Kidney epithelial cell (primary cell): ENCODE measurements around the gene DOCK4. TPM values are rescaled to one million over a fixed set of nuclear protein-coding genes. Genes with fewer than 3 reads are reported as not detected.

Experiments
- DNase-seq: peaks from one replicate; pipeline ENCODE4 v3.0.0-alpha.2; 2010; ENCODE audit warnings: low read depth
- H3K27me3 ChIP-seq: 2 replicates; pipeline ENCODE4 v1.6.0; 2011; ENCODE audit warnings: low read length; ENCODE audit not compliant: control insufficient read depth, insufficient read depth
- H3K36me3 ChIP-seq: 2 replicates; pipeline ENCODE4 v1.5.1; 2011; ENCODE audit warnings: low read length; ENCODE audit not compliant: control insufficient read depth, insufficient read depth
- H3K4me3 ChIP-seq: 2 replicates; pipeline ENCODE4 v1.5.1; 2011; ENCODE audit warnings: low read depth, mild to moderate bottlenecking, control low read depth, low read length
- total RNA-seq: library from RNA; depleted of rRNA; stranded (reverse); fragments of >200 nt; gene quantifications from 2 replicates; pipeline ENCODE4 v1.2.3, GENCODE V29; 2015
- TF ChIP-seq, protein P1 (sequence below): IDR thresholded peaks from 2 replicates; pipeline ENCODE4 v1.5.1; 2011; ENCODE audit warnings: mild to moderate bottlenecking, moderate library complexity, low read length, control low read depth, inconsistent platforms; ENCODE audit not compliant: insufficient read depth, poor library complexity, severe bottlenecking

DOCK4 gene
- total RNA-seq, 1 donor from 2014 or later, result 16.8 TPM

DNA sequence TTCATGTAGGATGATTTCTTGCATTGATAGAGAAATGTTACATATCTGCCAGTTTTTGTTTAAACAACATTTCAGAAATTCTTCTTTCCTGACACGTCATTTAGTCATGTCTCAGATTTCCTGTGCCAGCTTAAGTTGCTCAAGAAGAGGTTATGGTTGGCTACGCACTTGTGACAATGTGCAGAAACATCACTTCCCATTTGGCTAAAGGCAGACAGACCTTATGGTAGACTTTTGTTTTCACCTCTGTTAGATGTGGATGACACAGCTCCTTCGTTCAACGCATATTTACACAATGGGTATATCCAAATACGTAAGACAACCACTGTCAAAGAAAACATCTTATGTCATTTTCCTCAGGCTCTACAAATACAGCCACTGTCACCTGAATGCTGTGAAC lies 125.8 kb downstream of the DOCK4 start:
- no peak overlapping the region for H3K4me3 ChIP-seq

DNA sequence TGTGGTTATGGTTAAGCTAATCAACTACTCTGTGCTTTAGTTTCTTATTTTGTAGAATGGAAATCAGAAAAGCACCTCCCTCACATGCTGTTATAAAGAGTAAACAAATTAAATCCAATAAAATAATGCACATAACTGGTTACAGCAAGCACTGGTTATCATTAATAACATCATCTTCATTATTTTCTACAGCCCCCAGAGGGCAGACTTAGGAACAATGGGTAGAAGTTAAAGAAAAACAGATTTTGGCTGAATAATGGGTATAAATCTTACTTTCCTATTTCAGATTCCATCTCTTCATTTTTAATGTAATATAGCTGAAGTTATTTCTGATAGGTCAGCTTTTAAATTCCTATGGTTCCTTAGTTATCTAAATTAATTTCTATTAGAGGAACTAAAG lies 126.5 kb downstream of the DOCK4 start:
- no peak for DNase-seq
- no peaks in the 10 kb centered on the region for H3K27me3 ChIP-seq
- H3K4me3 ChIP-seq, result no peak overlapping the region
- TF ChIP-seq, protein P1, sequence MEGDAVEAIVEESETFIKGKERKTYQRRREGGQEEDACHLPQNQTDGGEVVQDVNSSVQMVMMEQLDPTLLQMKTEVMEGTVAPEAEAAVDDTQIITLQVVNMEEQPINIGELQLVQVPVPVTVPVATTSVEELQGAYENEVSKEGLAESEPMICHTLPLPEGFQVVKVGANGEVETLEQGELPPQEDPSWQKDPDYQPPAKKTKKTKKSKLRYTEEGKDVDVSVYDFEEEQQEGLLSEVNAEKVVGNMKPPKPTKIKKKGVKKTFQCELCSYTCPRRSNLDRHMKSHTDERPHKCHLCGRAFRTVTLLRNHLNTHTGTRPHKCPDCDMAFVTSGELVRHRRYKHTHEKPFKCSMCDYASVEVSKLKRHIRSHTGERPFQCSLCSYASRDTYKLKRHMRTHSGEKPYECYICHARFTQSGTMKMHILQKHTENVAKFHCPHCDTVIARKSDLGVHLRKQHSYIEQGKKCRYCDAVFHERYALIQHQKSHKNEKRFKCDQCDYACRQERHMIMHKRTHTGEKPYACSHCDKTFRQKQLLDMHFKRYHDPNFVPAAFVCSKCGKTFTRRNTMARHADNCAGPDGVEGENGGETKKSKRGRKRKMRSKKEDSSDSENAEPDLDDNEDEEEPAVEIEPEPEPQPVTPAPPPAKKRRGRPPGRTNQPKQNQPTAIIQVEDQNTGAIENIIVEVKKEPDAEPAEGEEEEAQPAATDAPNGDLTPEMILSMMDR, result no peak
- no peaks in the 10 kb centered on the region for H3K36me3 ChIP-seq

More for the DNA sequence above, 125.8 kb downstream of the DOCK4 start:
- TF ChIP-seq, protein P1, result no peak
- no peaks in the 10 kb centered on the region for H3K27me3 ChIP-seq
- peak; percentile 89 for DNase-seq
- H3K36me3 ChIP-seq, result no peaks in the 10 kb centered on the region

DNA sequence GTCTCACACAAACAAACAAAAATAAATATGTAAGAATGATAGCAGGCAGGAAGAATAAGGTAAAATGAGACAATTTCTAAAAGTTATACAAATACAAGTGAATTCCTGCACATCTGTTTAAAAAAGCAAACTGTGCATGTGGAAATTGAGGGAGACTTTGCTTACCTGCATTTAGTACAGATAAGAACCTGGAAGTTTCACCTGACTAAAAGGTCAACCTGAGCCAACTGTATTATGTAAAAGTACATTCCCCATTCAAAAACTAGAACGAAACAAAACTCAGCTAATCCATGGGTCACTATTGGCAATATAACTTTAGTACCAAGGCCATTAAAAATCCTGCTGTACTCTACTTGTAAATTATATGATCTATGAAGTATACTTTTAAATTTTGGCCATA lies 127.1 kb downstream of the DOCK4 start:
- DNase-seq, result no peak
- TF ChIP-seq, protein P1, result no peak
- no peak overlapping the region for H3K4me3 ChIP-seq

DNA sequence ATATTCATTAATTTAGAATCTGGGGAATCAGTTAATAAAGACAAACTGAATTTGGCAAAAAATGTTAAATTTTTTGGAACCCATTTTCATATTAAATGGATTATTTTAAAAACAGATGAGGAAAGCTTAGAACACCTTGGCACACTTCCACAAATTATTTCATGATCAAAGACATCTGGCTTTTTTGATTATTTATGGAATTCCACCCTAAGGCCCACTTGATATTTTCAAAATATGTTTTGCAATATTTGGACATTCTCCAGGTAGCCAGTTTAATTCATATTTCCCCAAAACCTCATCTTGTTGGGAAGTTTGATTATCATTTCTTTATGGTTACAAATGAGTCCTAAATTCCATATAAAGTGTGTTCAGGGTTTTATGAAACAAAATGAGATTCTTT lies 129.9 kb downstream of the DOCK4 start:
- Histone ChIP-seq H3K27me3 (no peaks in the 10 kb centered on the region), H3K4me3 (no peak overlapping the region), H3K36me3 (no peaks in the 10 kb centered on the region)
- TF ChIP-seq, protein P1, result no peak
- DNase-seq, result no peak

More for the DNA sequence above, 127.1 kb downstream of the DOCK4 start:
- no peaks in the 10 kb centered on the region for H3K27me3 ChIP-seq
- H3K36me3 ChIP-seq, result no peaks in the 10 kb centered on the region

DNA sequence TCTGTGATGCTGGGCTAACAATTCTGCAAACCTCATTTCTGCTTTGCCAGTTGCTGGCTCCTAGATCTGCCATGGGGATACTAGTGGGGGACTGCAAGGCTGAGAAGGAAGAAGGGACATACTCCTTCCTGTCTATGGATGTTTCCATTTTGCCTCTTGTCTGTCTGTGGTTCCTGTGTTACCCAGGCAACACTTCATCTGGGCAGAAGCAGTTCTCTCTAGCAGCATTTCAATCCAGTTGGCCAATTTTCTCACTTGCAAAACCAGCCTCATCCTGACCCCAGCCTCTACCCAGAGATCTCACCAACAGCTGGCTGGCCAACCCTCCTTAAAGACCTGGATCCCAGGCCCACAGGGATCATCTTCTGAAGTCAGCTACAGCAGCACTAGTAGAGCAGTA lies 131.7 kb downstream of the DOCK4 start:
- no peak for DNase-seq
- TF ChIP-seq, protein P1, result no peak
- Histone ChIP-seq H3K36me3 (no peaks in the 10 kb centered on the region), H3K27me3 (no peaks in the 10 kb centered on the region), H3K4me3 (no peak overlapping the region)

DNA sequence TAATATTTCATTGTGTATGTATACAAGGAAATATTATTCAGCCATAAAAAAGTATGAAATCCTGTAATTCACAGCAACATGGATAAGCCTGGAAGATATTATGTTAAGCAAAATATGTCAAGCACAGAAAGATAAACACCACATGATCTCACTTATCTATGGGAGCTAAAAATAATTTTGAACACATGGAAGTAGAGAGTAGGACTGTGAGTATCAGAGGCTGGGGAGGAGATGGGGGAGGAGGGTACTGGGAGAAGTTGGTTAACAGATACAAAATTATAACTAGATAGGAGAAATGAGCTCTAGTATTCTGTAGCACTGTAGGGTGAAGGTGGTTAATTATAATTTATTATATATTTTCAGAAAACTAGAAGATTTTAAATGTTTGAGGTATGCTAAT lies 132.7 kb downstream of the DOCK4 start:
- no peaks in the 10 kb centered on the region for H3K27me3 ChIP-seq
- H3K4me3 ChIP-seq, result no peak overlapping the region
- DNase-seq, result no peak
- no peaks in the 10 kb centered on the region for H3K36me3 ChIP-seq
- TF ChIP-seq, protein P1, result no peak
